Measurements from ENCODE around the gene GRAMD2A.
A peak's percentile ranks its signal among the peaks of the same experiment; 100 is the strongest.

Gene GRAMD2A

DNA sequence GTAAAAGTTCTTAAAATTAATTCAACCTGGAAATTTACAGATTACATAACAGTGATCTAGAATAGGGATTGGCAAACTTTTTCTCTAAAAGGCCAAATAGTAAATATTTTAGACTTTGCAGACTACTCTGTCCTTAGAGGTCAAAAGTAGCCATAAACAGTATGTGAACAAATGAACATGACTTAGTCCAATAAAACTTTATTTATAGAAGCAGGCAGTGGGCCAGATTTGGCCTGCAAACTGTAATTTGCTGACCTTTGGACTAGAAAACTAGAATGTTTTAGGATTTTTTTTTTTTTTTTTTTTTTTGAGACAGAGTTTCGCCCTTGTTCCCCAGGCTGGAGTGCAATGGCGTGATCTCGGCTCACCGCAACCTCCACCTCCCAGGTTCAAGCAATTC lies 67.3 kb downstream of the GRAMD2A start:
- no peak for DNase-seq

DNA sequence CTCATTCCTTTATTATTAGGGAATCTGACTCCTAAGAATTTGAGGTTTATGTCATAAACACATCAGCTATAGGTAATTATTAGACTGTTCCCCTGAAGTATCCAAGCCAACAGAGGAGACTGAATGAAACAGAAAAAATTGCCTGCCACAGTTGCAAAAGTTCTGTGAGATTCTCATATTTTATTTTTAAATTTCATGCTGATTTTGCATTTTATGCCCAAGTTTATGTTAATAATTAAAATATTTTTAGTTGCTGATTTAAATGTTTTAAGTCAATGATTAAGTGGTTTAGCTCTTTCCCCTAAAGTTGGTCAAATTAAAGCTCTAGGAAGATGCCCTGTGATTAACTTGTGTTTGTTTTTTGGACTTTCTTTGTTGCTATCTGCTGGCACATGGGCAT lies 69.2 kb downstream of the GRAMD2A start:
- DNase-seq, result no peak

DNA sequence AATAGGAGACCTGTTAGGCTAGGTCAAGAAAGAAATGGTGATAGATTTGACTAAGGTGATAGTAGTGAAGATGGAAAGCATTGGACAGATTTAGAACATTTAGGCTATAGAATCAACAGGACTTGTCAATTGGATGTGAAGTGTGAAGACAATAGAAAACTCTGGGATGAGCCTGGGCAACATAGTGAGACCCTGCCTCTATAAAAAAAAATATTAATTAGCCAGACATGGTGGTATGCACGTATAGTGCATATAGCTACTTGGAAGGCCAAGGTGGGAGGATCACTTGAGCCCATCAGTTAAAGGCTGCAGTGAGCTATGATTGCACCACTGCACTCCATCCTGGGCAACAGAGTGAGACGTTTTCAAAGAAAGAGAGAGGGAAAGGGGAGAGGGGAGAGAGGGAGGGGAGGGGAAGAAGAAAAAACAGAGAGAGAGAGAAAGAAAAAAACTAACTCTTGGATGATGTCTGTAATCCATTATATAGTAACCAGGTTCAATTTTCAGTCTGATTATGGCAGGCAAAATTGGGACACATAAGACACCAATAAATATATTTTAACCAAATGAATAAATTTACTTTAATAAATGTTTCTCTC lies 69.8 kb downstream of the GRAMD2A start:
- DNase-seq, result no peak

DNA sequence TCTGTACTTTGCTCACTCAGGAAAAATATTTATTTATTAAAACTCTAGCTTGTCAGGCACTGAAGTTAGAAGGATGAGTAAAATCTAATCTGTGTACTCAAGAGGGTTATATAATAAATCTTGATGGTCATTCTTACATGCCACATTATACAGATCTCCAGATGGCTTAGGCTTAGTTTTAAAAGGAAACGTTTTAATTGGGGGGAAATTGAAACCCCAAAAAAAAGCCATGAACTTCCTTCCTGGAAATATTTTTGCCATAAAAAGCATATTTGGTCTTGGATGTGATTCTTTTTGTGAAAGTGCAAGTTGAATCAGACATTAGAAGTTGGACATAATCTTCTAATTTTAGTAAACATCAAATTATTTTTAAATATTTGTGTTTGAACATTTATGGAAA lies 73.4 kb downstream of the GRAMD2A start:
- no peak for DNase-seq

DNA sequence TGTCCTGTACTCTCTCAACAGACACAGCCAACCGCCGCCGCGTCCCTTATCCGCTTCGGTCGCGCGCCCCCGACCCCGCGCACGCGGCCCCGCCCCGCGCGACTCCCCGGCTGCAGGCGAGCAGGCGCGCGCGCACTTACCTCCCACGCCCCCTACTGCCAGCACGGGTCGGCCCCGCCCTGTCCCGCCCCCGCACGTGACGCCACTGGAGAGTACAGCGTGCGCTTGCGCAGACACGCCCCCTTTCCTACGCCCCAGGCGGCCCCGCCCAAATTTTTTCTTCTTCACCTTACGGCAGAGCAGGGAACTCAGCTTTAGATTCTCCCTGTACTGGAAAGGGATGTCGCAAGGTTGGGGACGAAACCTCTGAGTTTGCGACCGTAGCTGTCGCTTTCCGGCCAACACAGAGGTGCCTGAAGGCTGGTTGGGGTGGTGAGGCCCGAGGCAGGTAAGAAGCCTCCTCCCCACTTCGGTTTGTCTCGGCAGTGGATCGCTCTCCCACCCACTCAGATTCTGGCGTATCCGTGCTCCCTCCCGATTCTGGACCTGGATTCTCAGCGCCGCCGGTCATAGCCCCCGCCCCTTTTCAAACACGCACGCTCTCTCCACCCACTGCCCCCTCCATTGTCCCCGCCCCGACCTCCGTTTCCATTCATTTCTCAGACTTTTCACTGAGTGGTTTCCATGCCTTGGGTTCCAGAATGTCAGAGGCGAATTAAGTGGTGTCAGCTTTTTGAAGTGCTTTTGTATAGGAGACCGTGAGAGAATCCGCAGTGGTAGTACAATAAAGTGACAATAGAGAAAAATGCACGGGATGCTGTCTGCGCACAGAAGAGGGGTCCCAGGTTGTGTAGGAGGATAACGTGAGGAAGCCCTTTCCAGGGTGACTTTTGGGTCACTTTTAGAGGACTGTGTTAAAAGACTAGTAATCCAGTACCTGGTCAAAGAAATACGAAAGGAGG lies 79.3 kb downstream of the GRAMD2A start, which contains the start of the genes MYO9A and SENP8:
MYO9A (minus strand) TSS at position 134 of the 962 bp plus-strand sequence. CDS start 71,587 bp downstream, outside the sequence.
SENP8 (plus strand) TSS at position 387 of the 962 bp plus-strand sequence. CDS start 21,221 bp downstream, outside the sequence.
- DNase-seq, result peak; percentile 99

DNA sequence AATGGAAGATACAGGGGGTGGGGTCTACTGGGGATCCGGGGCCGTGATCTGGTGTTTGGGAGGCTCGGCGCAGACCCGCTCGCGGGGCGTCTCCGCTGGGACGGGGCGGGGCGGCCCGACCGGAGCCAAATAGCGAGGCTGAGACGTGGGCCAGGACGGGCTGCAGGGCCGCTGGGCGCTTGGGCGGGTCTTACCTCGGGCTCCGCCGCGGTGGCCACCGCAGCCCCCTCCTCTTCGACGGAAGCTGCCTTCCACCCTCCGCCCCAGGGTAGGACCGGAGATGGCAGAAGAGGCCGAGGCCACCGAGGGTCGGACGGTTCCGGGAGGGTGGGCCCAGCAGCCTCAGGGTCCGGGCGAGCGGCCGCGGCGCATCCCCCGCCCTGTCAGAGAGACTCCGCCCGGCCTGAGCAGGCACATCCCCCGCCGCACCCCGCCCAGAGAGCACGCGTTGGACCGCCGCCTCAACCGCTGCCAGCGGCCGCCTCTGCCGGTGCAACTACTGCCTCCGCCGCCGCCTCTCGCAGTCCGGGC lies 80.0 kb downstream of the GRAMD2A start:
- peak; percentile 88 for DNase-seq

DNA sequence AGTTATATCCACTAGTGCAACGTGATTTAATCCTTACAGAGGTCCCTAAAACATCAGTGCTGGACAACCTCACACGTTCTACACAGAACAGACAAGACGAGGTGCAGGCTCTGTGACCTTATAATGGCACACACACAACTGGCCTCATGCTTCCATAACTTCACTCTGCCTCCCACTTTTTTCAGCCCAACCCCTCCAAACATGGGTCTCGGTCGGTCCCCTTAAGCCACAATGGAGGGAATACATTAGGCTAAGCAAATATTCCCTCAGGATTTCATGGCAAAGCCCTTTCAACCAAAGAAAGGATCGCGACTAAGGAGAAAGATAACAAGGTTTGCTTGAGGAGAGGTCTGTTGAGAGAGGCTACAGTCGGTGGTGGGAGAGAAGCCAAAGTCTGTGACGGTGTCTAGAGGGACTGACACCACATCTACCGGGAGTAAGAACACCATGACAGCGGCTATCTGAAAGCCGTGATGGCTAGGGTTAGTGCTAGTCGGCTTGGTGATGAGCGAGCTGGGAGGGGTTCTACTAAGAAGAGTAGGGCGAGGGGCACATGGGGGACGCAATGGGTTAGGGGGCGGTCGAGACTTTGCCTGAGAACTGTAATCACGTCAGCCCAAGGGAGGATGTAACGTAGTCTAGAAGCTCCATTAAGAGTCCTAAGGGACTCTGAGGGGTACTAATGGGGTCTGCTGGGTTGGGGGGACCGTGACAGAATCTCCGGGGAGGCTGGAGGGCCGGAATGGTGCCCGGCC lies 80.7 kb downstream of the GRAMD2A start:
- peak; percentile 59 for DNase-seq

DNA sequence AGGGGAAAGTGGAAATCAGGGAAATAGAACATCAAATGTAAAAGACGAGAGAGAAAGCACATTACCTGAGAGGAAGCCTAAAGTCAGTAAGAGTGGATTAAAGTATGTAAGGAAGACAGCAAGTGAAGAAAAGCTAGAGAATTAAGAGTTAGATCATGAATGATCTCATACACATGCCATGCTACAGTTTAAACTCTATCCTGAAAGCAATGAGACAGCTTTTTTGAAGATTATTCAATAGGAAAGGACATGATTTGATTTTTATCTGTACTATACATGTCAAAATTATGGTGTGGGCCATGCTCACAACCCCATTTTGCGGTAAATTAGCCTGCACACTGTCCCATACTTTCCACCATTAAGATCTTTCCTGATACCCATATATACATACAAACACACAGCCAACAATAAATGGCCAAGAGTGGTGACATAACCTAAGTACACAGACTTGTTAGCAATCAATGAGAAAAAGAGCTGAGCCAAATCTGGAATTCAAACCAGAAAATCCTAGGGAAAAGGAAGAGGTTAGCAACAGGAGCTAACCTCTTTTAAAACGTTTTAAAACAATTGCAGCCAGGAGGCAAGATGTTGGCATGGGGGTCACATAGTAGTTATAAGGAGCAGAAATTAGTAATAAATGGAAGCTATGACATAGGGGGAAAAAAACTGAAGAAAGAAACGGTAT lies 84.1 kb downstream of the GRAMD2A start:
- DNase-seq, result no peak

DNA sequence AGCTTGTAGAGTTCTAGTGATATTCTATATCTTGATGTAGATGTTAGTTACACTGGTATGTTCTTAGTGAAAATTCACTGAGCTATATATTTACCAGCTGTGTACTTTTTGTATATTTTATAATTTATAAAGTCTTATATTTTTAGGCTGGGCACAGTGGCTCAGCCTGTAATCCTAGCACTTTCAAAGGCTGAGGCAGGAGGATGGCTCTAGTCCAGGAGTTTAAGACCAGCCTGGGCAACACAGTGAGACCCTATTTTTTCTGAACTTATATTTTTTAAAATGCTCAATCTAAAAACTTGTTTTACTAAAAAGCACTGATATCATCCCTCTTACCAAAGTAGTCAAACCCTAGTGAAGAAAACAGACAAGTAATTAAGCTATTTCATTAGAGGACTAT lies 84.8 kb downstream of the GRAMD2A start:
- DNase-seq, result no peak

DNA sequence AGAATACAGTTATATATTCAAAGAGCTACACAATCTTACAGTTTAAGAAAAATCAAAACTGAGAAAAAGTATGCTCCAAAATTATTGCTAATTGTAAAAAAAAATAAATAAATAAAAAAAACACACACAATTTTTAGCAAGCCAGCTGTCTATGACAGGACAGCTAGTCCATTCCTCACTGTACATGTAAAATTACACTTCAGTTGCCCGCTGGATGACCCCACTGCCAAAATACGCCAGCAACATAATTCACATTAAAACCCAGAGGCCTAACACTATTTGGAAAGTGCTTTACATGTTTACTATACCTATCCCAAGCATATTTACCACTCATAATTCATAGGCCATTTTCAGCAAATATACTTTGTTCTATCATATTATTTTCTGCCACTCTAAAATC lies 85.5 kb downstream of the GRAMD2A start:
- peak; percentile 43 for DNase-seq

DNA sequence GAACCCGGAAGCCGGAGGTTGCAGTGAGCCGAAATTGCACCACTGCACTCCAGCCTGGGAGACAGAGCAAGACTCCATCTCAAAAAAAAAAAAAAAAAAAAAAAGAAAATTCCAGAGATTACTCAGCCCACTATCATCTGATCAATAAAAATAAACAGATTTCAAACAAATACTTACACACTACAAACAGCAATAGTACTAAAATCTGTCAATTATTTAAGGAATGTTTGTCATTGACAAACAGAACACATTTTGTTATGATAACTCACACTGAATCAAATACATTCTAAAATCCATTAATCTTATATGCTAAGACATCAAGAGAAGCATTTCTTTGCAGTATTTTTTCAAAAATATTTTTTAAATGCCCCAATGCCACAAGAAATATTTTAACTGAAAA lies 87.2 kb downstream of the GRAMD2A start:
- no peak for DNase-seq

All from left hindlimb (tissue), 1 donor.